ENCODE results near the gene TMED1. TPM values are rescaled to one million over a fixed set of nuclear protein-coding genes. Genes with fewer than 3 reads are reported as not detected.

TMED1 gene
- total RNA-seq, 1 experiment from 2014 or later, result 10.2 TPM

DNA sequence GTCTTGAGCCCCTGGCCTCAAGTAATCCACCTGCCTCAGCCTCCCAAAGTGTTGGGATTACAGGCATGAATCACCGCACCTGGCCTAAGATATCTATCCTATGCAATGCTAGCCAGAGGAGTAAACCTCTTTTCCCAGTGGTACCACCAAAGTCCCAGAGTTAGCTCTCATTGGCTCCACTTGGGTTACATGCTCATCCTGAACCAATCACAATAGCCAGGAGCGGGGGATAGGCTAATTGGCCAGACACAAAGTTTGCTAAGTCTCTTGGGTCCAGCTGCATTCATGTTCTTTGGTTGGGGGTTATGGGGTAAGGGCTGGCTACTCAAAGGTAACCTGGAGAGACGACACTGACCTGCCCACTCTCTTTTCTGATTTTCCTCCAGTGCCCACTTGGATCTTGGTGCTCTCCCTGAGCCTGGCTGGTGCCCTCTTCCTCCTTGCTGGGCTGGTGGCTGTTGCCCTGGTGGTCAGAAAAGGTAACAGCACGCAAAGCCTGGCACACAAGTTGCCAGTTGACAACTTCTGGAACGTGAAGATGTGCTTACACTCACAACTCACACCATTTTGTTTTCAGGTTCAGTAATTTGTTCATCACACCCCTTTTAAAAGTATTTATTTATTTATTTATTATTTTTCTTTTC, 20.0 kb upstream of the TMED1 start:
- Histone ChIP-seq H3K27ac (ENCODE audit: low read length) (no peak overlapping the region), H3K4me1 (ENCODE audit: low read length) (peaks cover 3% of the 10 kb centered on the region), H2AFZ (ENCODE audit: low read length) (0 out of 2 replicates have a peak overlapping the region, but pooled peaks have one; percentile 62), H3K4me2 (ENCODE audit: low read depth, low read length, poor library complexity, severe bottlenecking) (no peak overlapping the region), H3K79me2 (ENCODE audit: low read length) (no peaks in the 10 kb centered on the region), H3K9me2 (replicated peaks; ENCODE audit: insufficient read depth, low read length) (no peaks in the 10 kb centered on the region), H3K9ac (ENCODE audit: low read length) (no peak overlapping the region), H3K4me3 (ENCODE audit: low read length) (no peak overlapping the region), H3K36me3 (ENCODE audit: insufficient read depth, low read length) (no peaks in the 10 kb centered on the region), H4K20me1 (ENCODE audit: insufficient read depth, low read depth, low read length) (no peaks in the 10 kb centered on the region), H3K9me3 (ENCODE audit: low read length) (no peaks in the 10 kb centered on the region), H3K27me3 (ENCODE audit: low read length) (no peaks in the 10 kb centered on the region)
- DNase-seq, result peak; percentile 84

DNA sequence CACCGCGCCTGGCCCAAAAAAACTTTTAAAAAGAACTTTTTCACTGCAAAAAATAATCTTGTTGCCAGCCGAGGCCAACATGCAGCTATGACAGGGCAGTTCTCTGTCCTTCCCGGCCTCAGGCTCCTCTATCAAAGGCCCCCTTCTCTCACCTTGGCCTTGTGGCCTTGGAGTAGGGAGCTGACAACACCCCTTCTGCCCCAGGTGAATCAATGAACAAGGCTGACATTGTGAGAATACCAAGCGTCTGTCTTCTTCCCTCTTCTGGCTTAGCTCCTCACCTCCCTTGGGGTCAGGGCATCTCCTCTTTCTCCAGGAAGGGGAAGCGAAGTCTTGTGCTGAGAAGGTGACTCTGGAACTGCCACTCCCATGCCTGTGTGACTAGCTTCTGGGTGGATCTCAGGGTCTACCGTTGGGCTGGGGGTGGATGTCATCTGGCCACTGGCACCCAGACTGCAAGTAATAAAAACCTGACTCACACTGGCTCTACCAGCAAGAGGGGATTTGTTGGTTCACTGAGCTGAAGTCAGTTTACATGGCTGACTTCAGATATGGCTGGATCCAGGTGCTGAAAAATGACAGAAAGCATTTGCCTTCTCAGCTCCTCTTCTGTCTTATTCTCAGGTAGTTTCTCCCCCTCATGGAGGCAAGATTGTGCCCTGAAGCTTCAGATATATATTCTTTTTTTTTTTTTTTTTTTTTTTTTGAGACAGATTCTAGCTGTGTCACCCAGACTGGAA, 18.5 kb upstream of the TMED1 start:
- H2AFZ ChIP-seq (ENCODE audit: low read length), result no peak overlapping the region
- no peaks in the 10 kb centered on the region for H3K27me3 ChIP-seq (ENCODE audit: low read length)
- no peaks in the 10 kb centered on the region for H4K20me1 ChIP-seq (ENCODE audit: insufficient read depth, low read depth, low read length)
- no peak overlapping the region for H3K4me2 ChIP-seq (ENCODE audit: low read depth, low read length, poor library complexity, severe bottlenecking)
- no peaks in the 10 kb centered on the region for H3K79me2 ChIP-seq (ENCODE audit: low read length)
- no peak overlapping the region for H3K4me3 ChIP-seq (ENCODE audit: low read length)
- H3K4me1 ChIP-seq (ENCODE audit: low read length), result peaks cover 3% of the 10 kb centered on the region
- DNase-seq, result no peak
- no peak overlapping the region for H3K27ac ChIP-seq (ENCODE audit: low read length)
- no peaks in the 10 kb centered on the region for H3K9me2 ChIP-seq (replicated peaks; ENCODE audit: insufficient read depth, low read length)
- H3K9me3 ChIP-seq (ENCODE audit: low read length), result no peaks in the 10 kb centered on the region
- H3K36me3 ChIP-seq (ENCODE audit: insufficient read depth, low read length), result no peaks in the 10 kb centered on the region
- no peak overlapping the region for H3K9ac ChIP-seq (ENCODE audit: low read length)

DNA sequence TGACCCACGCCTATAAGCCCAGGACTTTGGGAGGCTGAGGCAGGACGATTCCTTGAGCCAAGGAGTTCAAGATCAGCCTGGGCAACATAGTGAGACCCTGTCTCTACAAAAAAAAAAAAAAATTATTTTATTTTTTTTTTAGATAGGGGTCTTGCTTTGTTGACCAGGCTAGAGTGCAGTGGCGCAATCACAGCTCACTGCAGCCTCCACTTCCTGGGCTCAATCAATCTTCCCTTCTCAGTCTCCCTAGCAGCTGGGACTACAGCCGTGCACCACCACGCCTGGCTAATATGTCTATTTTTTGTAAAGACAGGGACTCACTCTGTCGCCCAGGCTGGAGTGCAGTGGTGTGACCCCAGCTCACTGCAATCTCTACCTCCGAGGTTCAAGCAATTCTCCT, 16.9 kb upstream of the TMED1 start:
- no peak for DNase-seq
- H3K9ac ChIP-seq (ENCODE audit: low read length), result no peak overlapping the region
- H3K4me2 ChIP-seq (ENCODE audit: low read depth, low read length, poor library complexity, severe bottlenecking), result no peak overlapping the region
- H3K9me3 ChIP-seq (ENCODE audit: low read length), result no peaks in the 10 kb centered on the region
- H3K79me2 ChIP-seq (ENCODE audit: low read length), result no peaks in the 10 kb centered on the region
- no peaks in the 10 kb centered on the region for H4K20me1 ChIP-seq (ENCODE audit: insufficient read depth, low read depth, low read length)
- H3K36me3 ChIP-seq (ENCODE audit: insufficient read depth, low read length), result no peaks in the 10 kb centered on the region
- no peak overlapping the region for H3K27ac ChIP-seq (ENCODE audit: low read length)
- no peaks in the 10 kb centered on the region for H3K9me2 ChIP-seq (replicated peaks; ENCODE audit: insufficient read depth, low read length)
- H3K4me3 ChIP-seq (ENCODE audit: low read length), result no peak overlapping the region
- H3K4me1 ChIP-seq (ENCODE audit: low read length), result peaks cover 6% of the 10 kb centered on the region; the same call in 1 of the 2 replicates
- H3K27me3 ChIP-seq (ENCODE audit: low read length), result no peaks in the 10 kb centered on the region
- H2AFZ ChIP-seq (ENCODE audit: low read length), result no peak overlapping the region

DNA sequence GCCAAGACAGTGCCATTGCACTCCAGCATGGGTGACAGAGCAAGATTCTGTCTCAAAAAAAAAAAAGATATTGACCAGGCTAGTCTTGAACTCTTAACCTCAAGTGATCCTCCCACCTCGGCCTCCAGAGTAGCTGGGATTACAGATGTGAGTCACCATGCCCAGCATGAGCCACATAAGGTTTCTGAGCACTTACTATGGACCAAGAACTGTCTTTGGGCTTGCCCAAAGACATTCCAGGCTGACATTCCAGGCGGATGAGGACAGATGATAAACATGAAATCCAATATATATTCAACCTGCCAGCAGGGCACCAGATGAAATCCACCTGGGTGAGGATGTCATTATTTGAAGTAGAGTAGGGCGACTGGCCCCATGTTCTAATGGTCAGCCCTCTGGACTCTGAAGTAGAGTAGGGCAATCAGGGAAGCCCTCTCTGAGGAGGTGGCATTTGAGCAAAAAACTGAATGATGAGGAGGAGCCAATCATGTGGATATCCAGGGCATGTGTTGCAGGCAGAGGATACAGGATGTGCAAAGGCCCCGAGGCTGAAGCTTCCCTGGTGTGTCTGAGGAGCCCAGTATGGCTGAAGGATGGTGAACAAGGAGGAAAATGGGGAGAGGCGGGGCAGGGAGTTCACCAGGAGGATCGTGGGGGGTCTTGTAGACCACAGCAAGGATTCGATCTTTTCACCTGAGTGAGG, 16.2 kb upstream of the TMED1 start:
- no peak overlapping the region for H3K27ac ChIP-seq (ENCODE audit: low read length)
- H3K9ac ChIP-seq (ENCODE audit: low read length), result no peak overlapping the region
- no peaks in the 10 kb centered on the region for H3K9me3 ChIP-seq (ENCODE audit: low read length)
- no peak overlapping the region for H3K4me3 ChIP-seq (ENCODE audit: low read length)
- H2AFZ ChIP-seq (ENCODE audit: low read length), result no peak overlapping the region
- peaks cover 6% of the 10 kb centered on the region; the same call in 1 of the 2 replicates for H3K4me1 ChIP-seq (ENCODE audit: low read length)
- H3K79me2 ChIP-seq (ENCODE audit: low read length), result no peaks in the 10 kb centered on the region
- no peaks in the 10 kb centered on the region for H3K9me2 ChIP-seq (replicated peaks; ENCODE audit: insufficient read depth, low read length)
- H3K27me3 ChIP-seq (ENCODE audit: low read length), result no peaks in the 10 kb centered on the region
- no peak for DNase-seq
- no peaks in the 10 kb centered on the region for H3K36me3 ChIP-seq (ENCODE audit: insufficient read depth, low read length)
- no peak overlapping the region for H3K4me2 ChIP-seq (ENCODE audit: low read depth, low read length, poor library complexity, severe bottlenecking)
- H4K20me1 ChIP-seq (ENCODE audit: insufficient read depth, low read depth, low read length), result no peaks in the 10 kb centered on the region

DNA sequence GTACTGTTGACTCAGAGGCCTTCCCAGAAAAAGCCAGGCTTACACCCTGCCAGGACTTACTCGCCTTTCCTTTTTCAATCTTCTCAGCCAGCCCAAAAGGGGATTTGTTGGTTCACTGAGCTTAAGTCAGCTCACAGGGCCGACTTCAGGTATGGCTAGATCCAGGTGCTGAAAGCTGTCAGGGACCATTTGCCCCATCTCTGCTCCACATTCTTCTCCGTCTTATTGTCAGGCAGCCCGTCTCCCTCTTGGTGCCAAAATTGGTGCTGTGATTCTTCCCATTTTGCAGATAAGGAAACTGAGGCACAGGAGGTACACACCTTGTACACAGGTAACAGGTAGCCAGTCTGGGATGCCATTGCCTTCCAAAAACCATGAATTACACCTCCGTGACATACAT, 14.6 kb upstream of the TMED1 start:
- Histone ChIP-seq H3K27ac (ENCODE audit: low read length) (no peak overlapping the region), H3K9me2 (replicated peaks; ENCODE audit: insufficient read depth, low read length) (no peaks in the 10 kb centered on the region), H3K36me3 (ENCODE audit: insufficient read depth, low read length) (no peaks in the 10 kb centered on the region), H3K79me2 (ENCODE audit: low read length) (no peaks in the 10 kb centered on the region), H3K4me2 (ENCODE audit: low read depth, low read length, poor library complexity, severe bottlenecking) (no peak overlapping the region), H3K4me3 (ENCODE audit: low read length) (no peak overlapping the region), H3K27me3 (ENCODE audit: low read length) (0 out of 2 replicates have a peak, but pooled peaks cover 3% of the 10 kb centered on the region), H3K4me1 (ENCODE audit: low read length) (peaks cover 6% of the 10 kb centered on the region; the same call in 1 of the 2 replicates), H3K9ac (ENCODE audit: low read length) (no peak overlapping the region), H2AFZ (ENCODE audit: low read length) (no peak overlapping the region), H4K20me1 (ENCODE audit: insufficient read depth, low read depth, low read length) (no peaks in the 10 kb centered on the region), H3K9me3 (ENCODE audit: low read length) (no peaks in the 10 kb centered on the region)
- DNase-seq, result no peak

DNA sequence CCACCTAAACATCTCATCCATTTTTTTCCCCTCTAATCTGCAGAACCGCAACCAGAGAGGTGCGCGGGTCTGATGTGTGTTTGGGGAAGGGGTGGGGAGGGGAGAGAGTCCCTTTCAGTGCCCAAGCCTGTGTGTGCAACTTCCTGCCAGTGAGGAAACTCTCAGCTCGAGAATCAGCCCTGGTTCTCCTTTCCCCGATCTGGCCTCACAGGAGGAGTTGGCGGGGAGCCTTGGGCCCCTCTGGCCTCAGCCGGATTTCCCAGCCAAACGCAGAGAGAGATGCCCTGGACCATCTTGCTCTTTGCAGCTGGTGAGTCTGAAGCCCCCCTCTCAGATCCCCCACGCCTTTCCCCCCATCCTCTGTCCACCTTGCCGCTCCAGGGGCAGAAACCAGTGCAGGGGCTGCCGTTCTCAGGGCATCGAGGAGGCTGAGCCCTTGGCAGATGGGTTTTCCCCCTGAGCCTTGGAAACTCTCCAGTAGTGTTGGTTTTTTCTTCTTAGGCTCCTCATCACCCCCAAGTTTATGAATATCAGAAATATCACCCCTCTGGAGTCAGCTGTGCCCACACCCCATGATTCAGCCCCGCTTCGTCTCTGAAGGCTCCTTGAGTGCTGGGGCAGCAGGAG, 12.3 kb upstream of the TMED1 start, which contains the start of gene C19orf38:
Gene C19orf38, plus strand, starts transcription at position 186 of the 627 bp plus-strand sequence. Its CDS starts 94 bp downstream, at position 280.
- Histone ChIP-seq H3K36me3 (ENCODE audit: insufficient read depth, low read length) (no peaks in the 10 kb centered on the region), H3K9me2 (replicated peaks; ENCODE audit: insufficient read depth, low read length) (no peaks in the 10 kb centered on the region), H3K4me3 (ENCODE audit: low read length) (no peak within 1 kb of the TSS), H3K27ac (ENCODE audit: low read length) (no peak within 1 kb of the TSS), H2AFZ (ENCODE audit: low read length) (peak within 1 kb of the TSS; percentile 30; the same call in 1 of the 2 replicates), H3K9ac (ENCODE audit: low read length) (peak within 1 kb of the TSS; percentile 38), H4K20me1 (ENCODE audit: insufficient read depth, low read depth, low read length) (no peaks in the 10 kb centered on the region), H3K4me2 (ENCODE audit: low read depth, low read length, poor library complexity, severe bottlenecking) (no peak within 1 kb of the TSS), H3K27me3 (ENCODE audit: low read length) (0 out of 2 replicates have a peak, but pooled peaks cover 3% of the 10 kb centered on the region), H3K4me1 (ENCODE audit: low read length) (peaks cover 6% of the 10 kb centered on the region; the same call in 1 of the 2 replicates), H3K79me2 (ENCODE audit: low read length) (no peaks in the 10 kb centered on the region), H3K9me3 (ENCODE audit: low read length) (no peaks in the 10 kb centered on the region)
- no peak for DNase-seq

DNA sequence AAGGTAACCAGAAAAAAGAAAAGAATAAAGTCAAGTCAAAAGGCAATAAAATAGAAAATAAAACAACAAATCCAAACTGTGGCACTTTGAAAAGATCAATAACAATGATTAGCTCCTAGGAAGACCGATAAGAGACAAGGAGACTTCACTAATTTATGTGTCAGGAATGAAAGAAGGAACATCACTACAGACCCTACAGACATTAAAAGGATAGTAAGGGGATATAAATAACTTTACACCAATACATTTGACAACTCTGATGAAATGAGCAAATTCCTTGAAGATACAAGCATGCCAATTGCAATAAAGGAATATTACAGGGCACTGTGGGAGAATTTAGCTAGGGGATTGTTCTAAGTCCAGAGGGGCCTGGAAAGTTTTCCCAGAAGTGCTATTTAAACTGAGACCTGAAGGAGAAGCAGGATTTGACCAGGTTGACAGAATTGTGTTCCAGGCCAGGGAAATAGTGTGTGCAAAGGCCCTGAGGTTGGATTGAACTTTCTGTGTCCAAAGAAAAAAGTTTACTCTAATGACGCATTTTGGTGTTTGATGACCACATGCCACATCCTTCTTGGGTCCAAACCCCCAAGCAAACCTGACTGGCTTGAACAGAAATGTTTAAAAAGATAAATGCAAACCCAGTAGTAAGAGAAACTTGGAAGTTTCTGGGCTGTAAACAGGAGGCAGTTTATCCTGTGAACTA, 10.6 kb upstream of the TMED1 start:
- Histone ChIP-seq H3K36me3 (ENCODE audit: insufficient read depth, low read length) (no peaks in the 10 kb centered on the region), H3K27me3 (ENCODE audit: low read length) (0 out of 2 replicates have a peak, but pooled peaks cover 3% of the 10 kb centered on the region), H3K9me2 (replicated peaks; ENCODE audit: insufficient read depth, low read length) (no peaks in the 10 kb centered on the region), H3K27ac (ENCODE audit: low read length) (no peak overlapping the region), H2AFZ (ENCODE audit: low read length) (no peak overlapping the region), H3K4me2 (ENCODE audit: low read depth, low read length, poor library complexity, severe bottlenecking) (no peak overlapping the region), H3K9me3 (ENCODE audit: low read length) (no peaks in the 10 kb centered on the region), H3K79me2 (ENCODE audit: low read length) (no peaks in the 10 kb centered on the region), H4K20me1 (ENCODE audit: insufficient read depth, low read depth, low read length) (no peaks in the 10 kb centered on the region), H3K9ac (ENCODE audit: low read length) (no peak overlapping the region), H3K4me1 (ENCODE audit: low read length) (peaks cover 6% of the 10 kb centered on the region; the same call in 1 of the 2 replicates), H3K4me3 (ENCODE audit: low read length) (no peak overlapping the region)
- DNase-seq, result no peak
